ENCODE data around the gene PRICKLE2.

DNA sequence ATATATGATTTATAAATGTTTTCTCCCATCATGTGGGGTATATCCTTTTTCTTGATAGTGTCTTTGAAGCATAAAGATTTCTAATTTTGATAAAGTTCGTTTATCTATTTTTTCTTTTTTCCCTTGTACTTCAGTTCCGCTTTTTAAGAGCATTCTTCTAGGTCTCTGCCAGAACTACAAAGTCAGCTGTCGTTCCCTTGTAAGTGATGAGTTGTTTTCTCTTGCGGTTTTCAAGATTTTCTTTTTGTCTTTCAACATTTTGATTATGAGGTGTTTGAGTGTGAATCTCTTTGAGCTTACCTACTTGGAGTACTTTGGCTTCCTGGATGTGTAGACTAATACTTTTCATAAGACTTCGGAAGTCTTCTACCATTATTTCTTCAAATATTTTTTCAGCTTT, 9.3 kb upstream of the PRICKLE2 start:
- TF ChIP-seq, protein P1, sequence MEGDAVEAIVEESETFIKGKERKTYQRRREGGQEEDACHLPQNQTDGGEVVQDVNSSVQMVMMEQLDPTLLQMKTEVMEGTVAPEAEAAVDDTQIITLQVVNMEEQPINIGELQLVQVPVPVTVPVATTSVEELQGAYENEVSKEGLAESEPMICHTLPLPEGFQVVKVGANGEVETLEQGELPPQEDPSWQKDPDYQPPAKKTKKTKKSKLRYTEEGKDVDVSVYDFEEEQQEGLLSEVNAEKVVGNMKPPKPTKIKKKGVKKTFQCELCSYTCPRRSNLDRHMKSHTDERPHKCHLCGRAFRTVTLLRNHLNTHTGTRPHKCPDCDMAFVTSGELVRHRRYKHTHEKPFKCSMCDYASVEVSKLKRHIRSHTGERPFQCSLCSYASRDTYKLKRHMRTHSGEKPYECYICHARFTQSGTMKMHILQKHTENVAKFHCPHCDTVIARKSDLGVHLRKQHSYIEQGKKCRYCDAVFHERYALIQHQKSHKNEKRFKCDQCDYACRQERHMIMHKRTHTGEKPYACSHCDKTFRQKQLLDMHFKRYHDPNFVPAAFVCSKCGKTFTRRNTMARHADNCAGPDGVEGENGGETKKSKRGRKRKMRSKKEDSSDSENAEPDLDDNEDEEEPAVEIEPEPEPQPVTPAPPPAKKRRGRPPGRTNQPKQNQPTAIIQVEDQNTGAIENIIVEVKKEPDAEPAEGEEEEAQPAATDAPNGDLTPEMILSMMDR (IDR thresholded peaks at IDR 0.05), result no peak
- TF ChIP-seq POLR2AphosphoS5 (IDR thresholded peaks at IDR 0.05; ENCODE audit: low read depth, low read length), result no peak
- TF ChIP-seq SIN3A (IDR thresholded peaks at IDR 0.05; ENCODE audit: borderline replicate concordance, insufficient read depth, low read depth, low read length), result no peak
